ENCODE data around the gene RPL26. TPM values are rescaled to one million over a fixed set of nuclear protein-coding genes. Genes with fewer than 3 reads are reported as not detected.

RPL26 gene
- total RNA-seq, 6 donors from 2014 or later: 736 to 1,938 (median 1,066) TPM

DNA sequence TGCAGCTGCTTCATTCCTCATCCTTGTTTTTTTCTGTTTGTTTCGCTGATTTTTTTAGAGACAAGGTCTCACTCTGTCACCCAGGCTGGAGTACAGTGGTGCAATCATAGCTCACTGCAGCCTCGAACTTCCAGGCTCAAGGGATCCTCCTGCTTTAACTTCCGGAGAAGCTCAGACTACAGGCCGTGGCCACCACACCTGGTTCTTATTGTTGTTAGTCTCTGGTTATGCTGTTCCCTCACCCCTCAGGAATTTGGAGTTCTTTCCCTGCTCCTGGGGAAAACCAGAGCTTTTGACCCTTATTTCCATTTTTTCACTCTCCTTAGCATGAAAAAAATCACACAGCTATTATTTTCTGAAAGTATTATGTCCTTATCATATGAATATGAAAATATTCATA is 41.5 kb downstream of the RPL26 start:
- no peak overlapping the region for H3K27ac ChIP-seq
- no peaks in the 10 kb centered on the region for H3K9me3 ChIP-seq
- no peaks in the 10 kb centered on the region for H3K27me3 ChIP-seq
- 76 to 79% methylated on average over 4 of the region's 4 CpGs for WGBS, 2 donors
- peaks cover 0 to 14% (median 6%) of the 10 kb centered on the region in 4 donors for H3K4me1 ChIP-seq
- H3K4me3 ChIP-seq: no peak overlapping the region
- ATAC-seq (ENCODE audit: low FRiP score in 2 of 2) (no peak), DNase-seq (no peak)
- TF ChIP-seq POLR2A (IDR thresholded peaks at IDR 0.05) (no peak), EP300 (IDR thresholded peaks at IDR 0.05) (no peak), POLR2AphosphoS5 (IDR thresholded peaks at IDR 0.05) (no peak)
- TF ChIP-seq, protein P1, sequence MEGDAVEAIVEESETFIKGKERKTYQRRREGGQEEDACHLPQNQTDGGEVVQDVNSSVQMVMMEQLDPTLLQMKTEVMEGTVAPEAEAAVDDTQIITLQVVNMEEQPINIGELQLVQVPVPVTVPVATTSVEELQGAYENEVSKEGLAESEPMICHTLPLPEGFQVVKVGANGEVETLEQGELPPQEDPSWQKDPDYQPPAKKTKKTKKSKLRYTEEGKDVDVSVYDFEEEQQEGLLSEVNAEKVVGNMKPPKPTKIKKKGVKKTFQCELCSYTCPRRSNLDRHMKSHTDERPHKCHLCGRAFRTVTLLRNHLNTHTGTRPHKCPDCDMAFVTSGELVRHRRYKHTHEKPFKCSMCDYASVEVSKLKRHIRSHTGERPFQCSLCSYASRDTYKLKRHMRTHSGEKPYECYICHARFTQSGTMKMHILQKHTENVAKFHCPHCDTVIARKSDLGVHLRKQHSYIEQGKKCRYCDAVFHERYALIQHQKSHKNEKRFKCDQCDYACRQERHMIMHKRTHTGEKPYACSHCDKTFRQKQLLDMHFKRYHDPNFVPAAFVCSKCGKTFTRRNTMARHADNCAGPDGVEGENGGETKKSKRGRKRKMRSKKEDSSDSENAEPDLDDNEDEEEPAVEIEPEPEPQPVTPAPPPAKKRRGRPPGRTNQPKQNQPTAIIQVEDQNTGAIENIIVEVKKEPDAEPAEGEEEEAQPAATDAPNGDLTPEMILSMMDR (IDR thresholded peaks at IDR 0.05): no peak
- no peaks in the 10 kb centered on the region for H3K36me3 ChIP-seq

DNA sequence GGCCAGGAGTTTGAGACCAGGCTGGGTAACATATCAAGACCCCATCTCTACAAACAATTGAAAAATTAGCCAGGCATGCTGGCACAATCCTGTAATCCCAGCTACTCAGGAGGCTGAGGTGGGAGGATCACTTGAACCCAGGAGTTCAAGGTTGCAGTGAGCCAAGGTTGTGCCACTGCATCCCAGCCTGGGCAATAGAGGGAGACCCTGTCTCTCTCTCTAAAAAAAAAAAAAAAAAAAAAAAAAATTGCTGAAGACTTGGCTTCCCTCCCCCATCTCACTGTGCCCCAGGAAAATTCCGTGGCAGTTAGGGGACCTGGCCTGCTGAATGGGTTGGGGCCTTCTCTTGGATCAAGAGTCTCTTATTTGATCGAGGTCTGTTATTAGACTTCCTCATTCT is 43.5 kb downstream of the RPL26 start, which contains the start of gene ODF4:
Gene ODF4 (plus strand): TSS at position 301 of the 400 bp plus-strand sequence. CDS start 212 bp downstream, outside the sequence.
- ATAC-seq (ENCODE audit: low FRiP score in 2 of 2): no peak
- 61 to 67% methylated on average over 2 of the region's 2 CpGs for WGBS, 2 donors
- Histone ChIP-seq H3K4me3 (no peak within 1 kb of the TSS), H3K27ac (no peak within 1 kb of the TSS), H3K36me3 (no peaks in the 10 kb centered on the region), H3K9me3 (no peaks in the 10 kb centered on the region), H3K4me1 (peaks cover 0 to 13% (median 4%) of the 10 kb centered on the region in 4 donors), H3K27me3 (no peaks in the 10 kb centered on the region)
- TF ChIP-seq, protein P1 (IDR thresholded peaks at IDR 0.05): no peak
- TF ChIP-seq EP300 (IDR thresholded peaks at IDR 0.05) (no peak), POLR2A (IDR thresholded peaks at IDR 0.05) (no peak), POLR2AphosphoS5 (IDR thresholded peaks at IDR 0.05) (no peak)
- DNase-seq: no peak

DNA sequence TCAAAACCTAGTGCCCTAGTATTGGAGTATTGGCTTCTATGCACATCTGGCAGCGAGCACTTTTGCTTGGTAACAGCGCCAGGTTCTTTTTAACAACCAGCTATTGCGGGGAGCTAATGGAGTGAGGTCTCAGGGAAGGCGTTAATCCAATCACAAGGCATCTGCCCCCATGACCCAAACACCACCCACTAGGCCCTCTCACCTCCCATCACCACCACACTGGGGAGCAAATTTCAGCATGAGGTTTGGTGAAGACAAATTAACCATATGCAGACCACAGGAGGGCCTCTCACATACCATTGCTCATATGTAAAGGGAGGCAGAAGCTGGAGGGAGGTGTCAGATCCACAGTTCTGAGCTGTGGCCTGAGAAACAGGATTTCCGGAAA is 44.2 kb downstream of the RPL26 start:
- Histone ChIP-seq H3K9me3 (no peaks in the 10 kb centered on the region), H3K4me1 (peaks cover 0 to 13% (median 4%) of the 10 kb centered on the region in 4 donors), H3K4me3 (no peak overlapping the region), H3K27ac (no peak overlapping the region), H3K27me3 (no peaks in the 10 kb centered on the region), H3K36me3 (no peaks in the 10 kb centered on the region)
- DNase-seq (no peak), ATAC-seq (ENCODE audit: low FRiP score in 2 of 2) (no peak)
- WGBS, 2 donors: 85 to 89% methylated on average over 5 of the region's 5 CpGs
- TF ChIP-seq, protein P1 (IDR thresholded peaks at IDR 0.05): no peak
- TF ChIP-seq POLR2AphosphoS5 (IDR thresholded peaks at IDR 0.05) (no peak), POLR2A (IDR thresholded peaks at IDR 0.05) (no peak), EP300 (IDR thresholded peaks at IDR 0.05) (no peak)

DNA sequence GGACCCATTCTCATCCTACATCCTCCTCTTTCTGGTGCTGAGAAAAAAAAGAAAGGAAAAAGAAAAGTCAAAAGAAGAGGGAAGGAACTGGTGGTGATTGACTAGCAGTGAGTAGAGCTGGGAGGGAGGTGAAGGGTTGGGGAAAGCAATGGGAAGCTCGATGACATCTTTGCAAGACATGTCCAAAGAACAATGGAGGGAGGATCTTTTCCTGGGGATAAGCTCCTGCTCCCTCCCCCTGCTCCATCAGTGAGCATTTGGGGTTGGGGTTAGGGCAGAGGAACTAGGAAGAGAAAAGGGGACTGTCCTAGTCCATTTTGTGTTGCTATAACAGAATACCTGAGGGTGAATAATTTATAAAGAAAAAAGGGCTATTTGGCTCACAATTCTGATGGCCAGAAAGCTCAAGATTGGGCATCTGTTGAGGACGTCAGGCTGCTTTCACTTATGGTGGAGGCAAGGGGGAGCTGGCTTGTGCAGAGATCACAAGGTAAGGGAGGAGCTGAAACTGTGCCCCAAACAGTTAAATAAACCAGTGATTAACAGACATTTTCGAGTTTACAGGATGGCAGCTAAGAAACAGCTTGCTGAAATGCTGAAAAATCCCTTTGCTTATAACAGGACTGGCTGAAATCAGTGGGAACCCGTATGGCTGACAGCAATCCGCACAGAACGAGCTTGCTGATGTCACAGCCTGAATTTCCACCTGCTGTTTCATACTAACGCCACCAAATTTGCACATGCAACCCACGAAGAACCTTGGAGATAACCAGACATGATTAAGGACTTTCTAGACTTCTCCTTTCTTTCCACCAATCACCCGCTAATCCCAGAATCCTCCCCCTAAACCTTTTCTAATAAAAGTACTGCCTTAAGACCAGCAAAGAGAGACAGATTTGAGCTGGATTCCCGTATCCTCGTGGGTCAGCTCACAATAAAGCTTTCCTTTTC is 44.9 kb downstream of the RPL26 start:
- ATAC-seq (ENCODE audit: low FRiP score in 2 of 2): no peak
- no peak for DNase-seq
- H3K4me3 ChIP-seq: no peak overlapping the region
- H3K27me3 ChIP-seq: no peaks in the 10 kb centered on the region
- no peak for TF ChIP-seq EP300 (IDR thresholded peaks at IDR 0.05)
- no peak for TF ChIP-seq POLR2AphosphoS5 (IDR thresholded peaks at IDR 0.05)
- TF ChIP-seq, protein P1 (IDR thresholded peaks at IDR 0.05): no peak
- TF ChIP-seq POLR2A (IDR thresholded peaks at IDR 0.05): no peak
- no peaks in the 10 kb centered on the region for H3K9me3 ChIP-seq
- WGBS, 2 donors: 26 to 36% methylated on average over 11 of the region's 11 CpGs
- H3K27ac ChIP-seq: no peak overlapping the region
- H3K4me1 ChIP-seq: peaks cover 0 to 13% (median 4%) of the 10 kb centered on the region in 4 donors
- no peaks in the 10 kb centered on the region for H3K36me3 ChIP-seq
